ENCODE results near the gene KRT4. TPM values are rescaled to one million over a fixed set of nuclear protein-coding genes. Genes with fewer than 3 reads are reported as not detected.

The KRT4 gene
- total RNA-seq, 1 donor from 2014 or later, result not detected

DNA sequence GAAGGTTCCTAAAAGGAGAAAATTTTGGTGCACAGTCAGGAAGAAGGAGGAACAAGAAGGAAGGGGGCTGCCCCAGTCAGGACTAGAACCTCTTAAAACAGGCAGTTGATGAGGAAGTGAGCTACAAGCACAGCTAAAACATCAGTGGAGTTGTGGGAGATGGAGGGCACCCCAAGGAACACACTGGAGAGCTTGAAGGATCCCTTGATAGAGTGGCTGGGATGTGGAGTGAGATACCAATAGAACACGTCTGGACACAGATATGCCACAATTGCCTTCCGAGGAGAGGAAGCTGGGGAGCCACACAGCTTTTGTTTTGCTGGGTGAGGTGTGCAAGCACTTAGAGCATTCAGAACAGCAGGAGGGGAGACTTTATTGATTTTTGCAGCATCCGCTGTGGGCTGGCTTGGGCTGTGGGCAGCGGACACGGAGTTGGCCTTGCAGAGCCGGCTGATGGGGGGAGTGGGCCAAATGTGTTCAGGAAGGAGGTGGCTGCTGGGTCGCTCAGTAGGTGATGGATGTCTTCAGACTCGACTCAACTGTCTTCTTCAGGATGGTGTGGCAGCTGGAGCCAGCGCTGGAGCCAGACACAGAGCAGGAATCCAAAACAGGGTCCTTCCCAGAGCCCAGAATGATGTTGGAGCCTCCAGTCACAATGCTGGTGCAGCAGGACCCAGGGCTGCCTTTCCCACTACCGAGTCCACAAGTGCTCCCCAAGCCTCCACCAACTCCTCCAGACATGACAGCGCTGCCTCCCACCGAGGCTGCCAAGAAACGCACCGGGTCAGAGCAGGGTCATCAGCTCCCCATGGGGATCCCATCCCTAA lies 24.9 kb upstream of the KRT4 start:
- Histone ChIP-seq H3K4me1 (no peaks in the 10 kb centered on the region), H3K36me3 (no peaks in the 10 kb centered on the region), H3K4me3 (no peak overlapping the region), H3K27me3 (ENCODE audit: low read depth) (peaks cover 87% of the 10 kb centered on the region), H3K27ac (replicated peaks) (no peak overlapping the region), H3K9me3 (replicated peaks) (no peaks in the 10 kb centered on the region)
- intact Hi-C loops (cut with micrococcal nuclease), result no loop called here
- TF ChIP-seq, protein P1, sequence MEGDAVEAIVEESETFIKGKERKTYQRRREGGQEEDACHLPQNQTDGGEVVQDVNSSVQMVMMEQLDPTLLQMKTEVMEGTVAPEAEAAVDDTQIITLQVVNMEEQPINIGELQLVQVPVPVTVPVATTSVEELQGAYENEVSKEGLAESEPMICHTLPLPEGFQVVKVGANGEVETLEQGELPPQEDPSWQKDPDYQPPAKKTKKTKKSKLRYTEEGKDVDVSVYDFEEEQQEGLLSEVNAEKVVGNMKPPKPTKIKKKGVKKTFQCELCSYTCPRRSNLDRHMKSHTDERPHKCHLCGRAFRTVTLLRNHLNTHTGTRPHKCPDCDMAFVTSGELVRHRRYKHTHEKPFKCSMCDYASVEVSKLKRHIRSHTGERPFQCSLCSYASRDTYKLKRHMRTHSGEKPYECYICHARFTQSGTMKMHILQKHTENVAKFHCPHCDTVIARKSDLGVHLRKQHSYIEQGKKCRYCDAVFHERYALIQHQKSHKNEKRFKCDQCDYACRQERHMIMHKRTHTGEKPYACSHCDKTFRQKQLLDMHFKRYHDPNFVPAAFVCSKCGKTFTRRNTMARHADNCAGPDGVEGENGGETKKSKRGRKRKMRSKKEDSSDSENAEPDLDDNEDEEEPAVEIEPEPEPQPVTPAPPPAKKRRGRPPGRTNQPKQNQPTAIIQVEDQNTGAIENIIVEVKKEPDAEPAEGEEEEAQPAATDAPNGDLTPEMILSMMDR (IDR thresholded peaks at IDR 0.05; ENCODE audit: borderline replicate concordance), result no peak
- no peak for DNase-seq

DNA sequence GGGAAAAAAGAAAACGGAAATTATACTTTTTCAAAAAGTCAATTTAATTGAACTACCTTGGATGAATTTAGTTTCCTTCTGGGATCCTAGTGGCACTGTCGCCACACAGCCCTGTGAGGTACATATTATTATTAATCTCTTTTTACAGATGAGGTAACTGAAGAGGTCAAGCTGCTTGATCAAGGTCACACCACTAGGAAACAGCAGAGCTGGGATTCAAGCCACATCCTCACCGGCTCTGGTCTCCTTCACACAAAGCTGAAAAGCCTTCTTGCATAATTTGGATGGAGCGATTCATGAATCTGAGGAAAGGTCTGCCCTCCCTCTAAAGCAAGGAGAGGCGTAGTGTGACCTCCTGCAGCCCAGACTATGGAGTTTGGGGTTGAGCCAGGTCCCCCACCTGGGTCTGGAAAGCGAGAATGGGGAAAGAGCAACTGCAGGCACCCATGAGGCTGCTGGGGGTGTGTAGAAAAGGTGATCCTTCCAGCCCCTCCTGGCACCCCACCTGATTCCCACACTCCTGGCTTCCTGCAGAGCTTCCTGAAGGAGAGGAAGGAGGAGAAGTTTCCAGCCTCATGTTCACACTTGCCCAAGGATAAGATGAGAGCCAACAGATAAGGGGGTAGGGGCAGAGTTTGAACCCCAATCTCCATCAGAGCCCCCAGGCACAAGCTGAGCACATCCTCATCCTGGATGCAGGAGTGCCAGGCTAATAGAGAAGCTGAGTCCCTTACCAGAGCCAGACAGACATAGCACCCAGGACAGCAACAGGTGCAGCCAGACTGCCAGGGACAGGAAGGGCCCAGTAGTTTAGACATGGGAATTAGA lies 24.1 kb upstream of the KRT4 start:
- TF ChIP-seq, protein P1 (IDR thresholded peaks at IDR 0.05; ENCODE audit: borderline replicate concordance), result no peak
- no peaks in the 10 kb centered on the region for H3K9me3 ChIP-seq (replicated peaks)

DNA sequence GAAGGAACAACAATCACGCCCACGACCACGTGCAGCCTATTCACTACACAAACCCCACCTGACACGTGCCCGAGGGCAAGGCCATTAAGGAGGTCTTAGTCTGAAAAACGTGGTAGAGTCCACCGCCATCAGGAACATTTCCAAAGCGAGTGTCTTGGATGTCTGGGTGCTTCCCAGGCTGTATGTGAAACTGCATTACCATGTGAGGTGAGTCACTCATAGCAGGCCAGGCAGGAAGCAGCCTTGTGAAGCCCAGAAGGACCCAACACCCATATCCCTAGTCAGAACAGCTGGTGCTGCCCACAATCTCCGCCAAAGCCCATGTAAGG lies 23.5 kb upstream of the KRT4 start:
- Histone ChIP-seq H3K4me3 (no peak overlapping the region), H3K36me3 (no peaks in the 10 kb centered on the region), H3K27ac (replicated peaks) (no peak overlapping the region), H3K4me1 (no peaks in the 10 kb centered on the region), H3K27me3 (ENCODE audit: low read depth) (peaks cover 96% of the 10 kb centered on the region), H3K9me3 (replicated peaks) (no peaks in the 10 kb centered on the region)
- TF ChIP-seq, protein P1 (IDR thresholded peaks at IDR 0.05; ENCODE audit: borderline replicate concordance), result no peak
- no peak for DNase-seq
- intact Hi-C loops (cut with micrococcal nuclease), result no loop called here

More for the DNA sequence above, 24.1 kb upstream of the KRT4 start:
- H3K36me3 ChIP-seq, result no peaks in the 10 kb centered on the region
- DNase-seq, result no peak
- intact Hi-C loops (cut with micrococcal nuclease), result no loop called here
- no peak overlapping the region for H3K4me3 ChIP-seq
- H3K27ac ChIP-seq (replicated peaks), result no peak overlapping the region
- peaks cover 90% of the 10 kb centered on the region for H3K27me3 ChIP-seq (ENCODE audit: low read depth)
- no peaks in the 10 kb centered on the region for H3K4me1 ChIP-seq

DNA sequence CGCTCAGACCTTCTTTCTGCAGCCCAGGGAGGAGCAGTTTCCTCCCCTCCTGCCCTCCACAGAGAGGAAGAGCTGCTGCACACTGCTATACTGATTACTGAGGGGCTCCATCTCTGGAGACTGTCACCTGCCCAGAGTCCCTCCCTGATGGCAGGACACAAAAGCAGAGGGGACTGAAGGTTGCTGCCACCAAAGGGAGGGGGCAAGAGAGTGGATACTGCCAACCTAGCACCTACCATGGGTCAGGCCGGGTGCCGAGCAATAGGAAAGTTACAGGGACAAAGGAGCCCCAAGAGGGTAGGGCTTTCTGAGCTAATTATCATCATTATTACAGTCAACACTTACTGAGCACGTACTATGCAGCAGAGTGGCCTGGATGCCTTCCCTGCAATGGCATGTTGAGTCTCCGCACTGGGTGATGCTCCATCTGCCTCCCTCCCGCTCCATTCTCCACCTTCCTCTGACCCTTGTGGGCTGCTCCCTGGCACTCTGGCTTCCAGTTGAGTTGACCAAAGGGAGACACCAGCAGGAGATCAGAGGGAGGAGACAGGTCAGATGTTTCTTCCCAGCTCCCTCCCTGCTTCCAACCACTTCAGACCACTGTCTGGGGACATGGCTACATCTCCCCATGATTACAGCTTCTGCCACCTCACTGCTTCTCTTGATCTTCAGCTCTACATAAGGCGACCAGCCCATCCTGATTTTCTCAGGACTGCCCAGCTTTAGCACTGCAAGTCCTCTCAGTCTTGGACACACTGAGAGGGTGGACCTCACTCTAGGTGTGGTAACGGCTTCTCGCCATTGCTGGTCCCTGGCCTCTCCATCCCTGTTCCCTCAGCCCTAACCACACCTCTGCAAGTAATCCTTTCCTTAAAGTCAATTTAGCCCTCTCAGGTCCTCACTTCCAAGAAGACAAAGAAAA lies 22.8 kb upstream of the KRT4 start:
- Histone ChIP-seq H3K4me3 (no peak overlapping the region), H3K27ac (replicated peaks) (no peak overlapping the region), H3K27me3 (ENCODE audit: low read depth) (peaks cover 96% of the 10 kb centered on the region), H3K36me3 (no peaks in the 10 kb centered on the region), H3K9me3 (replicated peaks) (no peaks in the 10 kb centered on the region), H3K4me1 (no peaks in the 10 kb centered on the region)
- DNase-seq, result no peak
- TF ChIP-seq, protein P1 (IDR thresholded peaks at IDR 0.05; ENCODE audit: borderline replicate concordance), result no peak
- intact Hi-C loops (cut with micrococcal nuclease), result no loop called here

DNA sequence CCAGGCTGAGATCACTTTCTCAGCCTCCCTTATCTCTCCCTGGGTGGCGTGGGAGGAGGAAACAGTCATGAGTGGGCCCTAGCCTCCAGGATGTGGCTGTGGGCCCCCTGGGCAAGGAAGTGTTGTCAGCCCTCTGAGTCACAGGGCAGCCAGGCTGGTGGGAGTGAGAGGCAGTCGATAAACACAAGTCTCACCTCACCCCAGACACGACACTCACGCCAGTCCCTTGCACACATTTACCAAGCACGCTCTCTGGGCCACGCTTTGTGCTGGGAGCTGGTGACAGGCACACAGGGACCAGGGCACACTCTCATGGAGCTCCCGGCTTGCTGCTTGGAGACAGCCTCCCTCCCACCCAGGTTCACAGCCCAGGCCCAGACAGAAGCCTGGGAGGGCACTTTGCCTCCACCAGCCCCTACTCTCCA lies 22.1 kb upstream of the KRT4 start:
- intact Hi-C loops (cut with micrococcal nuclease), result no loop called here
- Histone ChIP-seq H3K27ac (replicated peaks) (no peak overlapping the region), H3K27me3 (ENCODE audit: low read depth) (peaks cover 94% of the 10 kb centered on the region)

More for the DNA sequence above, 22.1 kb upstream of the KRT4 start:
- H3K36me3 ChIP-seq, result no peaks in the 10 kb centered on the region
- no peaks in the 10 kb centered on the region for H3K4me1 ChIP-seq
- H3K4me3 ChIP-seq, result no peak overlapping the region
- H3K9me3 ChIP-seq (replicated peaks), result no peaks in the 10 kb centered on the region
- TF ChIP-seq, protein P1 (IDR thresholded peaks at IDR 0.05; ENCODE audit: borderline replicate concordance), result no peak
- no peak for DNase-seq

Data from left ventricle myocardium inferior (tissue), 1 donor.